NCI-H2107 treated with DMSO at 0.1 percent for 48 hours (cell line): ENCODE measurements around the gene AMPH.

Source experiments
- DNase-seq: peaks from one replicate; lab custom pipeline; 2025; ENCODE audit not compliant: unreplicated experiment; lab: John Stamatoyannopoulos, UW

Gene AMPH

GRCh38 chr7:38630720-38631673, at the start of gene AMPH:
AMPH (minus strand) TSS chr7:38631373; CDS start chr7:38631351, 22 bp downstream.
- DNase-seq: no peak

- no peak for DNase-seq
Observed at GRCh38 chr7:38679419-38679818, 48.2 kb upstream of the AMPH start.

- DNase-seq: no peak
Observed at GRCh38 chr7:38678698-38679054, 47.5 kb upstream of the AMPH start.

- DNase-seq: no peak
Observed at GRCh38 chr7:38677981-38678697, 47.0 kb upstream of the AMPH start.

- peak; percentile 9 for DNase-seq
Observed at GRCh38 chr7:38675494-38676106, 44.4 kb upstream of the AMPH start.

GRCh38 chr7:38674513-38674912, 43.3 kb upstream of the AMPH start:
- DNase-seq: no peak

- no peak for DNase-seq
Observed at GRCh38 chr7:38673795-38674194, 42.6 kb upstream of the AMPH start.

- DNase-seq: no peak
Observed at GRCh38 chr7:38671911-38672905, 41.0 kb upstream of the AMPH start.

- no peak for DNase-seq
Observed at GRCh38 chr7:38669965-38670520, 38.9 kb upstream of the AMPH start.

- DNase-seq: no peak
Observed at GRCh38 chr7:38664972-38665371, 33.8 kb upstream of the AMPH start.

- peak; percentile 46 for DNase-seq
Observed at GRCh38 chr7:38660427-38661099, 29.4 kb upstream of the AMPH start.

GRCh38 chr7:38659931-38660330, 28.8 kb upstream of the AMPH start:
- no peak for DNase-seq

GRCh38 chr7:38658921-38659320, 27.7 kb upstream of the AMPH start:
- DNase-seq: no peak

- no peak for DNase-seq
Observed at GRCh38 chr7:38656968-38657367, 25.8 kb upstream of the AMPH start.

- no peak for DNase-seq
Observed at GRCh38 chr7:38655833-38656774, 24.9 kb upstream of the AMPH start.

GRCh38 chr7:38637957-38638356, 6.8 kb upstream of the AMPH start:
- DNase-seq: no peak

- DNase-seq: no peak
Observed at GRCh38 chr7:38632411-38632810, 1.2 kb upstream of the AMPH start.

- DNase-seq: no peak
Observed at GRCh38 chr7:38629651-38630510, 1.3 kb downstream of the AMPH start.
